Effector memory CD4-positive, alpha-beta T cell (primary cell): ENCODE measurements around the gene STON2.

ENCODE experiments used
- DNase-seq, 3 donors: peaks; one replicate each; pipeline ENCODE4 v3.0.0-alpha.2; 2020
- H3K27ac ChIP-seq: 2 replicates; pipeline ENCODE4 v1.7.0; 2013; ENCODE audit warnings: mild to moderate bottlenecking, low read length, moderate library complexity; ENCODE audit not compliant: insufficient read depth, poor library complexity, severe bottlenecking
- H3K27me3 ChIP-seq: replicated peaks from 2 replicates; pipeline ENCODE4 v1.7.0; 2013; ENCODE audit warnings: mild to moderate bottlenecking, low read length; ENCODE audit not compliant: insufficient read depth, control insufficient read depth, poor library complexity, severe bottlenecking
- H3K36me3 ChIP-seq: 2 replicates; pipeline ENCODE4 v1.7.0; 2013; ENCODE audit warnings: mild to moderate bottlenecking, low read length, moderate library complexity; ENCODE audit not compliant: control insufficient read depth, insufficient read depth
- H3K4me1 ChIP-seq: 2 replicates; pipeline ENCODE4 v1.7.0; 2013; ENCODE audit warnings: low read length, mild to moderate bottlenecking; ENCODE audit not compliant: control insufficient read depth, insufficient read depth, poor library complexity, severe bottlenecking
- H3K4me3 ChIP-seq: 2 replicates; pipeline ENCODE4 v1.7.0; 2013; ENCODE audit warnings: low read length, low read depth, mild to moderate bottlenecking; ENCODE audit not compliant: insufficient read depth, poor library complexity, severe bottlenecking
- H3K9me3 ChIP-seq: 2 replicates; pipeline ENCODE4 v1.7.0; 2013; ENCODE audit warnings: mild to moderate bottlenecking, low read length, moderate library complexity; ENCODE audit not compliant: control insufficient read depth

STON2 gene

GRCh38 chr14:81418057-81418790 lies 18.1 kb upstream of the STON2 start:
- no peaks in the 10 kb centered on the region for H3K27me3 ChIP-seq
- H3K9me3 ChIP-seq, result no peaks in the 10 kb centered on the region
- H3K27ac ChIP-seq, result no peak overlapping the region
- H3K4me1 ChIP-seq, result no peaks in the 10 kb centered on the region
- no peak for DNase-seq
- no peaks in the 10 kb centered on the region for H3K36me3 ChIP-seq
- no peak overlapping the region for H3K4me3 ChIP-seq

GRCh38 chr14:81416981-81417380 lies 16.9 kb upstream of the STON2 start:
- Histone ChIP-seq H3K27ac (no peak overlapping the region), H3K27me3 (no peaks in the 10 kb centered on the region), H3K36me3 (no peaks in the 10 kb centered on the region), H3K4me3 (no peak overlapping the region), H3K9me3 (no peaks in the 10 kb centered on the region), H3K4me1 (no peaks in the 10 kb centered on the region)
- DNase-seq, result no peak

GRCh38 chr14:81416194-81416952 lies 16.2 kb upstream of the STON2 start:
- Histone ChIP-seq H3K27ac (no peak overlapping the region), H3K4me3 (no peak overlapping the region), H3K4me1 (no peaks in the 10 kb centered on the region), H3K36me3 (no peaks in the 10 kb centered on the region), H3K9me3 (no peaks in the 10 kb centered on the region), H3K27me3 (peaks cover under 1% of the 10 kb centered on the region)
- DNase-seq, result no peak

- no peaks in the 10 kb centered on the region for H3K9me3 ChIP-seq
- no peak overlapping the region for H3K27ac ChIP-seq
- H3K4me3 ChIP-seq, result no peak overlapping the region
- H3K36me3 ChIP-seq, result no peaks in the 10 kb centered on the region
- H3K27me3 ChIP-seq, result peaks cover 5% of the 10 kb centered on the region
- no peak for DNase-seq
- H3K4me1 ChIP-seq, result no peaks in the 10 kb centered on the region
Measured at GRCh38 chr14:81415781-81416180, 15.7 kb upstream of the STON2 start.

GRCh38 chr14:81414123-81414522 lies 14.0 kb upstream of the STON2 start:
- no peak overlapping the region for H3K4me3 ChIP-seq
- no peaks in the 10 kb centered on the region for H3K4me1 ChIP-seq
- no peaks in the 10 kb centered on the region for H3K36me3 ChIP-seq
- no peaks in the 10 kb centered on the region for H3K9me3 ChIP-seq
- no peak for DNase-seq
- H3K27me3 ChIP-seq, result peaks cover 5% of the 10 kb centered on the region
- no peak overlapping the region for H3K27ac ChIP-seq

- no peaks in the 10 kb centered on the region for H3K9me3 ChIP-seq
- H3K4me1 ChIP-seq, result no peaks in the 10 kb centered on the region
- H3K27ac ChIP-seq, result no peak overlapping the region
- peaks cover 5% of the 10 kb centered on the region for H3K27me3 ChIP-seq
- no peak overlapping the region for H3K4me3 ChIP-seq
- no peaks in the 10 kb centered on the region for H3K36me3 ChIP-seq
- no peak for DNase-seq
Measured at GRCh38 chr14:81412779-81413178, 12.7 kb upstream of the STON2 start.

GRCh38 chr14:81408595-81408994 lies 8.5 kb upstream of the STON2 start:
- no peak for DNase-seq
- no peaks in the 10 kb centered on the region for H3K36me3 ChIP-seq
- peaks cover 5% of the 10 kb centered on the region for H3K27me3 ChIP-seq
- no peak overlapping the region for H3K27ac ChIP-seq
- no peak overlapping the region for H3K4me3 ChIP-seq
- H3K4me1 ChIP-seq, result no peaks in the 10 kb centered on the region
- H3K9me3 ChIP-seq, result no peaks in the 10 kb centered on the region

- Histone ChIP-seq H3K4me1 (no peaks in the 10 kb centered on the region), H3K4me3 (no peak overlapping the region), H3K9me3 (no peaks in the 10 kb centered on the region), H3K36me3 (no peaks in the 10 kb centered on the region), H3K27ac (no peak overlapping the region), H3K27me3 (peaks cover 5% of the 10 kb centered on the region)
- DNase-seq, result no peak
Measured at GRCh38 chr14:81406863-81407262, 6.7 kb upstream of the STON2 start.

GRCh38 chr14:81402123-81402495 lies 2.0 kb upstream of the STON2 start:
- DNase-seq, result no peak
- H3K27ac ChIP-seq, result no peak overlapping the region
- no peaks in the 10 kb centered on the region for H3K9me3 ChIP-seq
- no peak overlapping the region for H3K4me3 ChIP-seq
- no peaks in the 10 kb centered on the region for H3K36me3 ChIP-seq
- no peaks in the 10 kb centered on the region for H3K4me1 ChIP-seq
- no peaks in the 10 kb centered on the region for H3K27me3 ChIP-seq

GRCh38 chr14:81401420-81402122 lies 1.4 kb upstream of the STON2 start:
- Histone ChIP-seq H3K36me3 (no peaks in the 10 kb centered on the region), H3K9me3 (no peaks in the 10 kb centered on the region), H3K4me3 (no peak overlapping the region), H3K27me3 (no peaks in the 10 kb centered on the region), H3K27ac (no peak overlapping the region), H3K4me1 (no peaks in the 10 kb centered on the region)
- DNase-seq, result no peak
